HCT116 (cell line): Measurements from ENCODE around the gene RHOB. TPM values are rescaled to one million over a fixed set of nuclear protein-coding genes. Genes with fewer than 3 reads are reported as not detected.

Source experiments
- ATAC-seq: fragments of 200-7000 bp; cut with Tn5 transposase; 2 replicates; pipeline ENCODE4 v1.9.1; 2020; ENCODE audit warnings: mild to moderate bottlenecking, moderate library complexity
- BruUV-seq: library from RNA; stranded (reverse); fragments of 400-500 nt; replicated peaks from 2 replicates; lab custom pipeline; 2021; lab: Mats Ljungman, UMichigan
- CTCF ChIA-PET: fragments of 300-600 bp; sonication (Branson Sonifier 250); formaldehyde crosslinking; loops from one replicate; lab custom pipeline; 2021; ENCODE audit warnings: antibody characterized with exemption; lab: Charles Lee
- POLR2A ChIA-PET: fragments of 300-600, 350-600 bp; sonication (Branson Sonifier 250); formaldehyde crosslinking; loops from one replicate; lab custom pipeline; 2021; ENCODE audit warnings: antibody characterized with exemption; lab: Charles Lee
- RAD21 ChIA-PET, 2 experiments: fragments of 300-600 bp; sonication (Branson Sonifier 250); formaldehyde crosslinking; loops; one replicate each; lab custom pipeline; 2023; ENCODE audit warnings: low total read pairs in 2 of 2; ENCODE audit not compliant: uncharacterized antibody in 2 of 2, unreplicated experiment in 2 of 2, low non-redundant PET in 1 of 2; lab: Charles Lee
- DNase-seq: peaks from one replicate; pipeline ENCODE4 v3.0.0-alpha.2; 2010; ENCODE audit warnings: low read depth, low spot score
- H2AFZ ChIP-seq: fragments of 200-600 bp; shearing (Covaris generic), sonication (generic); 2 replicates; pipeline ENCODE4 v1.6.1; 2017; ENCODE audit warnings: low read depth, mixed run types, mixed read lengths, antibody characterized with exemption, low read length; ENCODE audit not compliant: poor library complexity, severe bottlenecking
- H3K27ac ChIP-seq: 2 replicates; pipeline ENCODE4 v1.5.1; 2012; ENCODE audit warnings: low read depth, low read length
- H3K27me3 ChIP-seq: fragments of 200-600 bp; sonication (generic); 2 replicates; pipeline ENCODE4 v1.6.1; 2016; ENCODE audit warnings: mixed run types, low read length, mixed read lengths; ENCODE audit not compliant: insufficient read depth
- H3K36me3 ChIP-seq, 2 experiments: fragments of 200-500 bp in 1 of 2; fragments of 200-600 bp in 1 of 2; sonication (Bioruptor generic) in 1 of 2; sonication (generic) in 1 of 2; 2 replicates each; pipeline versions ENCODE4 v1.5.1 to v1.6.1; 2014 to 2016; ENCODE audit warnings: low read length in 2 of 2, inconsistent platforms in 1 of 2, mixed read lengths in 1 of 2, mixed run types in 1 of 2; ENCODE audit not compliant: insufficient read depth in 2 of 2, control insufficient read depth in 1 of 2
- H3K4me1 ChIP-seq, 2 experiments: fragments of 200-600 bp in 1 of 2; sonication (generic) in 1 of 2; 2 replicates each; pipeline versions ENCODE4 v1.5.1 to v1.6.1; 2012 to 2017; ENCODE audit warnings: low read length in 2 of 2, inconsistent platforms in 1 of 2, mild to moderate bottlenecking in 1 of 2, mixed read lengths in 1 of 2, mixed run types in 1 of 2, moderate library complexity in 1 of 2; ENCODE audit not compliant: insufficient read depth in 2 of 2, control insufficient read depth in 1 of 2
- H3K4me2 ChIP-seq: fragments of 200-600 bp; sonication (generic); 2 replicates; pipeline ENCODE4 v1.6.1; 2017; ENCODE audit warnings: mixed run types, low read length, mixed read lengths
- H3K4me3 ChIP-seq, 2 experiments: fragments of 200-600 bp in 1 of 2; sonication (generic) in 1 of 2; replicated peaks in 1 of 2; 2 replicates each; pipeline ENCODE4 v1.5.1; 2011 to 2016; ENCODE audit warnings: low read length in 2 of 2, control low read depth in 1 of 2, low read depth in 1 of 2, mild to moderate bottlenecking in 1 of 2, mixed read lengths in 1 of 2, mixed run types in 1 of 2
- H3K79me2 ChIP-seq: fragments of 200-600 bp; sonication (generic); 2 replicates; pipeline ENCODE4 v1.6.1; 2017; ENCODE audit warnings: mild to moderate bottlenecking, mixed run types, low read length, moderate library complexity, mixed read lengths; ENCODE audit not compliant: insufficient read depth
- H3K9ac ChIP-seq: fragments of 200-600 bp; sonication (generic); 2 replicates; pipeline ENCODE4 v1.6.1; 2016; ENCODE audit warnings: low read length, mixed read lengths
- H3K9me2 ChIP-seq: fragments of 200-600 bp; sonication (generic), shearing (Covaris generic); 2 replicates; pipeline ENCODE4 v1.6.1; 2017; ENCODE audit warnings: mixed run types, mild to moderate bottlenecking, moderate library complexity; ENCODE audit not compliant: insufficient read depth
- H3K9me3 ChIP-seq, 2 experiments: fragments of 200-500 bp in 1 of 2; fragments of 200-600 bp in 1 of 2; sonication (Bioruptor generic) in 1 of 2; sonication (generic) in 1 of 2; 2 replicates each; pipeline ENCODE4 v1.6.1; 2014 to 2017; ENCODE audit warnings: low read length in 2 of 2, mixed read lengths in 2 of 2, inconsistent platforms in 1 of 2, low read depth in 1 of 2, mild to moderate bottlenecking in 1 of 2, mixed run types in 1 of 2, moderate library complexity in 1 of 2; ENCODE audit not compliant: control insufficient read depth in 1 of 2, insufficient read depth in 1 of 2
- H4K20me1 ChIP-seq: fragments of 200-600 bp; sonication (generic), shearing (Covaris generic); 2 replicates; pipeline ENCODE4 v1.6.1; 2017; ENCODE audit warnings: mixed run types, mild to moderate bottlenecking, moderate library complexity; ENCODE audit not compliant: insufficient read depth
- EGR1 ChIP-seq: IDR thresholded peaks from 2 replicates; pipeline ENCODE4 v1.6.1; 2012; ENCODE audit warnings: low read depth
- ELF1 ChIP-seq: IDR thresholded peaks from 2 replicates; pipeline ENCODE4 v1.6.1; 2012; ENCODE audit warnings: low read depth, borderline replicate concordance
- FOSL1 ChIP-seq: IDR thresholded peaks from 2 replicates; pipeline ENCODE4 v1.6.1; 2012; ENCODE audit warnings: low read depth
- SP1 ChIP-seq: IDR thresholded peaks from 2 replicates; pipeline ENCODE4 v1.6.1; 2012; ENCODE audit warnings: low read depth
- SRF ChIP-seq: IDR thresholded peaks from 2 replicates; pipeline ENCODE4 v1.6.1; 2012; ENCODE audit warnings: low read depth
- ZFX ChIP-seq: fragments of 450-650 bp; IDR thresholded peaks from 2 replicates; pipeline ENCODE4 v1.6.1; 2017
- intact Hi-C: fragments of 100-400 bp; cut with micrococcal nuclease; formaldehyde crosslinking; loops from 2 replicates; pipeline ENCODE4 v1.10.0; 2022
- total RNA-seq: library from RNA; stranded (reverse); gene quantifications from one replicate; pipeline ENCODE4 v1.2.1, GENCODE V29; 2021; ENCODE audit not compliant: unreplicated experiment
- TF ChIP-seq, protein P1 (sequence below): IDR thresholded peaks from 2 replicates; pipeline ENCODE4 v1.6.1; 2011; ENCODE audit warnings: mild to moderate bottlenecking, low read length, moderate library complexity; ENCODE audit not compliant: insufficient replicate concordance; ENCODE audit errors: extremely low read depth
- TF ChIP-seq, protein P2 (sequence below): IDR thresholded peaks from 2 replicates; pipeline ENCODE4 v1.6.1; 2012
- TF ChIP-seq, protein P3 (sequence below): IDR thresholded peaks from 2 replicates; pipeline ENCODE4 v1.6.1; 2012; ENCODE audit warnings: low read depth
- TF ChIP-seq, protein P4 (sequence below): IDR thresholded peaks from 2 replicates; pipeline ENCODE4 v1.6.1; 2012
- TF ChIP-seq, protein P5 (sequence below), 3 experiments: fragments of 200-600 bp in 1 of 3; sonication (generic) in 1 of 3; IDR thresholded peaks in 2 of 3; conservative IDR thresholded peaks in 1 of 3; 2 replicates each; pipeline ENCODE4 v1.5.1; 2012 to 2017; ENCODE audit warnings: low read depth in 2 of 3, low read length in 2 of 3, antibody characterized with exemption in 1 of 3, borderline replicate concordance in 1 of 3, control low read depth in 1 of 3, mild to moderate bottlenecking in 1 of 3, mixed read lengths in 1 of 3, mixed run types in 1 of 3, moderate library complexity in 1 of 3; ENCODE audit not compliant: insufficient read depth in 1 of 3

RHOB gene
- total RNA-seq, 1 experiment from 2014 or later, result 72.9 TPM

DNA sequence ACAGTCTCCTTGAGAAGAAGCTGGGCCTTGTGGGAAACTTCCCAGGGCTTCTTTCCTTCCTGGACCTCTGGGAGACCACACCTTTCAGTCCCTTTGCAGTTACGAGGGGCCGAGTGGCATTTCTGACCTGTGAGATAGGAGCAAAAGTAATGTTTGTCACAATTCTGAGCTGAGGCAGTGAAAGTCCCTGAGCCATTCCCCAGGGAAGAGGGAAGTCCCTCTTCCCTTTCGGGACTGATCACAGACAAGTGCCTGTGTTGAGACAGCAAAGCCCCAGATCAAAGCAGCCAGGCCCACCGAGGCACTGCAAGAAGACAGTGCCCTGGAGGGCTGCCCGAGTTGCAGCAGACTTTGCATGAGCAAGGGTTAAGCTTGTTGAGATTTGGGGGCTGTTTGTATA lies 41.9 kb downstream of the RHOB start:
- ChIA-PET CTCF (no interaction called here), RAD21 (no interaction called here), POLR2A (no interaction called here)
- no peak overlapping the region for H3K27ac ChIP-seq
- DNase-seq, result no peak
- peaks cover 14 to 31% of the 10 kb centered on the region in 2 experiments for H3K4me1 ChIP-seq
- BruUV-seq, result no TSS peak
- no peaks in the 10 kb centered on the region for H3K9me2 ChIP-seq
- H3K36me3 ChIP-seq, result no peaks in the 10 kb centered on the region
- no peaks in the 10 kb centered on the region for H3K79me2 ChIP-seq
- H3K4me3 ChIP-seq, result no peak overlapping the region
- TF ChIP-seq, protein P1, sequence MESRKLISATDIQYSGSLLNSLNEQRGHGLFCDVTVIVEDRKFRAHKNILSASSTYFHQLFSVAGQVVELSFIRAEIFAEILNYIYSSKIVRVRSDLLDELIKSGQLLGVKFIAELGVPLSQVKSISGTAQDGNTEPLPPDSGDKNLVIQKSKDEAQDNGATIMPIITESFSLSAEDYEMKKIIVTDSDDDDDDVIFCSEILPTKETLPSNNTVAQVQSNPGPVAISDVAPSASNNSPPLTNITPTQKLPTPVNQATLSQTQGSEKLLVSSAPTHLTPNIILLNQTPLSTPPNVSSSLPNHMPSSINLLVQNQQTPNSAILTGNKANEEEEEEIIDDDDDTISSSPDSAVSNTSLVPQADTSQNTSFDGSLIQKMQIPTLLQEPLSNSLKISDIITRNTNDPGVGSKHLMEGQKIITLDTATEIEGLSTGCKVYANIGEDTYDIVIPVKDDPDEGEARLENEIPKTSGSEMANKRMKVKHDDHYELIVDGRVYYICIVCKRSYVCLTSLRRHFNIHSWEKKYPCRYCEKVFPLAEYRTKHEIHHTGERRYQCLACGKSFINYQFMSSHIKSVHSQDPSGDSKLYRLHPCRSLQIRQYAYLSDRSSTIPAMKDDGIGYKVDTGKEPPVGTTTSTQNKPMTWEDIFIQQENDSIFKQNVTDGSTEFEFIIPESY, result no peak
- no peak for TF ChIP-seq ELF1
- TF ChIP-seq, protein P2, sequence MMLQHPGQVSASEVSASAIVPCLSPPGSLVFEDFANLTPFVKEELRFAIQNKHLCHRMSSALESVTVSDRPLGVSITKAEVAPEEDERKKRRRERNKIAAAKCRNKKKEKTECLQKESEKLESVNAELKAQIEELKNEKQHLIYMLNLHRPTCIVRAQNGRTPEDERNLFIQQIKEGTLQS, result no peak
- no peak for TF ChIP-seq EGR1
- TF ChIP-seq SRF, result no peak
- TF ChIP-seq, protein P3, sequence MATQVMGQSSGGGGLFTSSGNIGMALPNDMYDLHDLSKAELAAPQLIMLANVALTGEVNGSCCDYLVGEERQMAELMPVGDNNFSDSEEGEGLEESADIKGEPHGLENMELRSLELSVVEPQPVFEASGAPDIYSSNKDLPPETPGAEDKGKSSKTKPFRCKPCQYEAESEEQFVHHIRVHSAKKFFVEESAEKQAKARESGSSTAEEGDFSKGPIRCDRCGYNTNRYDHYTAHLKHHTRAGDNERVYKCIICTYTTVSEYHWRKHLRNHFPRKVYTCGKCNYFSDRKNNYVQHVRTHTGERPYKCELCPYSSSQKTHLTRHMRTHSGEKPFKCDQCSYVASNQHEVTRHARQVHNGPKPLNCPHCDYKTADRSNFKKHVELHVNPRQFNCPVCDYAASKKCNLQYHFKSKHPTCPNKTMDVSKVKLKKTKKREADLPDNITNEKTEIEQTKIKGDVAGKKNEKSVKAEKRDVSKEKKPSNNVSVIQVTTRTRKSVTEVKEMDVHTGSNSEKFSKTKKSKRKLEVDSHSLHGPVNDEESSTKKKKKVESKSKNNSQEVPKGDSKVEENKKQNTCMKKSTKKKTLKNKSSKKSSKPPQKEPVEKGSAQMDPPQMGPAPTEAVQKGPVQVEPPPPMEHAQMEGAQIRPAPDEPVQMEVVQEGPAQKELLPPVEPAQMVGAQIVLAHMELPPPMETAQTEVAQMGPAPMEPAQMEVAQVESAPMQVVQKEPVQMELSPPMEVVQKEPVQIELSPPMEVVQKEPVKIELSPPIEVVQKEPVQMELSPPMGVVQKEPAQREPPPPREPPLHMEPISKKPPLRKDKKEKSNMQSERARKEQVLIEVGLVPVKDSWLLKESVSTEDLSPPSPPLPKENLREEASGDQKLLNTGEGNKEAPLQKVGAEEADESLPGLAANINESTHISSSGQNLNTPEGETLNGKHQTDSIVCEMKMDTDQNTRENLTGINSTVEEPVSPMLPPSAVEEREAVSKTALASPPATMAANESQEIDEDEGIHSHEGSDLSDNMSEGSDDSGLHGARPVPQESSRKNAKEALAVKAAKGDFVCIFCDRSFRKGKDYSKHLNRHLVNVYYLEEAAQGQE, result no peak
- no peak for TF ChIP-seq FOSL1
- TF ChIP-seq, protein P4, sequence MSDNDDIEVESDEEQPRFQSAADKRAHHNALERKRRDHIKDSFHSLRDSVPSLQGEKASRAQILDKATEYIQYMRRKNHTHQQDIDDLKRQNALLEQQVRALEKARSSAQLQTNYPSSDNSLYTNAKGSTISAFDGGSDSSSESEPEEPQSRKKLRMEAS, result no peak
- TF ChIP-seq ZFX, result no peak
- TF ChIP-seq, protein P5, sequence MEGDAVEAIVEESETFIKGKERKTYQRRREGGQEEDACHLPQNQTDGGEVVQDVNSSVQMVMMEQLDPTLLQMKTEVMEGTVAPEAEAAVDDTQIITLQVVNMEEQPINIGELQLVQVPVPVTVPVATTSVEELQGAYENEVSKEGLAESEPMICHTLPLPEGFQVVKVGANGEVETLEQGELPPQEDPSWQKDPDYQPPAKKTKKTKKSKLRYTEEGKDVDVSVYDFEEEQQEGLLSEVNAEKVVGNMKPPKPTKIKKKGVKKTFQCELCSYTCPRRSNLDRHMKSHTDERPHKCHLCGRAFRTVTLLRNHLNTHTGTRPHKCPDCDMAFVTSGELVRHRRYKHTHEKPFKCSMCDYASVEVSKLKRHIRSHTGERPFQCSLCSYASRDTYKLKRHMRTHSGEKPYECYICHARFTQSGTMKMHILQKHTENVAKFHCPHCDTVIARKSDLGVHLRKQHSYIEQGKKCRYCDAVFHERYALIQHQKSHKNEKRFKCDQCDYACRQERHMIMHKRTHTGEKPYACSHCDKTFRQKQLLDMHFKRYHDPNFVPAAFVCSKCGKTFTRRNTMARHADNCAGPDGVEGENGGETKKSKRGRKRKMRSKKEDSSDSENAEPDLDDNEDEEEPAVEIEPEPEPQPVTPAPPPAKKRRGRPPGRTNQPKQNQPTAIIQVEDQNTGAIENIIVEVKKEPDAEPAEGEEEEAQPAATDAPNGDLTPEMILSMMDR (IDR thresholded peaks at IDR 0.05 in 2 of 3, conservative IDR thresholded peaks at IDR 0.05 in 1 of 3; ENCODE audit: borderline replicate concordance in 1 of 3, insufficient read depth in 1 of 3, low read depth in 2 of 3, low read length in 2 of 3), result no peak
- TF ChIP-seq SP1, result no peak
- no peak overlapping the region for H2AFZ ChIP-seq
- no peak overlapping the region for H3K9ac ChIP-seq
- ATAC-seq, result no peak
- intact Hi-C loops, result no loop called here
- H3K9me3 ChIP-seq, result no peaks in the 10 kb centered on the region
- H3K27me3 ChIP-seq, result no peaks in the 10 kb centered on the region; the same call in 1 of the 2 replicates
- no peak overlapping the region for H3K4me2 ChIP-seq
- no peaks in the 10 kb centered on the region for H4K20me1 ChIP-seq
